ENCODE data around the gene MDC1. TPM values are rescaled to one million over a fixed set of nuclear protein-coding genes. Genes with fewer than 3 reads are reported as not detected.
A peak's percentile ranks its signal among the peaks of the same experiment; 100 is the strongest.

MDC1 gene
- total and polyA plus RNA-seq, 7 donors: 1.8 to 17.4 (median 5.4) TPM

GRCh38 chr6:30716879-30717128, 277 bp downstream of the MDC1 start:
- Histone ChIP-seq H3K9me3 (no peaks in the 10 kb centered on the region), H3K27ac (peak overlapping the region; percentile 90 to 96 (median 95)), H3K4me3 (peak overlapping the region; percentile 59 to 75 (median 68)), H3K36me3 (peaks cover 11 to 36% (median 17%) of the 10 kb centered on the region in 4 donors), H3K4me1 (peaks cover 0 to 31% (median 21%) of the 10 kb centered on the region in 4 donors), H3K27me3 (no peaks in the 10 kb centered on the region)
- DNase-seq: no peak
- TF ChIP-seq CTCF (IDR thresholded peaks at IDR 0.05) (no peak), POLR2A (IDR thresholded peaks at IDR 0.05) (no peak), POLR2AphosphoS5 (IDR thresholded peaks at IDR 0.05) (no peak), EP300 (IDR thresholded peaks at IDR 0.05) (no peak)
- intact Hi-C loops (cut with DNase I): loop anchor here (1.0 kb wide), 1 partner anchor 30 kb away; no protein-coding TSS in a partner anchor
- WGBS, 2 donors: 1 to 2% methylated on average over 8 of the region's 8 CpGs

DNA sequence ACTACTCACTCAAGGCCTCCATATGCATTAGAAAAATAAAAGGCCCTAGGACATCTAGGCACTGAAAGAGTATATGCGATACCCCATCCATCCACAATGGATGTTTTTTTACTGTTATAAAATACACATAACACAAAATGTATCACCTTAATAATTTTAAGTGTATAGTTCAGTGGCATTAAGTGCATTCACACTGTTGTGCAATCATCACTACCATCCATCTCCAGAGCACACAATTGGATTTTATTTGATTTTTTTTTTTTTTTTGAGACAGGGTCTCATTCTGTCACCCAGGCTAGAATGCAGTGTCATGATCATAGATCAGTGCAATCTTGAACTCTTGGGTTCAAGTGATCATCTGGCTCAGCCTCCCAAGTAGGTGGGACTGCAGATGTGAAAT, 2.8 kb downstream of the MDC1 start:
- intact Hi-C loops (cut with DNase I): no loop called here
- Histone ChIP-seq H3K36me3 (peaks cover 22 to 61% (median 24%) of the 10 kb centered on the region in 4 donors), H3K27me3 (no peaks in the 10 kb centered on the region), H3K4me1 (peaks cover 0 to 22% (median 13%) of the 10 kb centered on the region in 4 donors), H3K27ac (no peak overlapping the region), H3K4me3 (no peak overlapping the region), H3K9me3 (no peaks in the 10 kb centered on the region)
- TF ChIP-seq POLR2A (IDR thresholded peaks at IDR 0.05) (no peak), POLR2AphosphoS5 (IDR thresholded peaks at IDR 0.05) (no peak), EP300 (IDR thresholded peaks at IDR 0.05) (no peak), CTCF (IDR thresholded peaks at IDR 0.05) (no peak)
- WGBS, 2 donors: 98 to 100% methylated on average over 1 of the region's 1 CpG
- DNase-seq: no peak

- TF ChIP-seq POLR2A (IDR thresholded peaks at IDR 0.05) (no peak), EP300 (IDR thresholded peaks at IDR 0.05) (no peak), POLR2AphosphoS5 (IDR thresholded peaks at IDR 0.05) (no peak), CTCF (IDR thresholded peaks at IDR 0.05) (no peak)
- 84 to 91% methylated on average over 7 of the region's 7 CpGs for WGBS, 2 donors
- Histone ChIP-seq H3K27ac (no peak overlapping the region), H3K27me3 (no peaks in the 10 kb centered on the region), H3K36me3 (peaks cover 25 to 79% (median 28%) of the 10 kb centered on the region in 4 donors), H3K9me3 (no peaks in the 10 kb centered on the region), H3K4me3 (no peak overlapping the region), H3K4me1 (peaks cover 0 to 9% (median 3%) of the 10 kb centered on the region in 4 donors)
- intact Hi-C loops (cut with DNase I): no loop called here
- no peak for DNase-seq
Observed at GRCh38 chr6:30712441-30712945, 4.6 kb downstream of the MDC1 start.

DNA sequence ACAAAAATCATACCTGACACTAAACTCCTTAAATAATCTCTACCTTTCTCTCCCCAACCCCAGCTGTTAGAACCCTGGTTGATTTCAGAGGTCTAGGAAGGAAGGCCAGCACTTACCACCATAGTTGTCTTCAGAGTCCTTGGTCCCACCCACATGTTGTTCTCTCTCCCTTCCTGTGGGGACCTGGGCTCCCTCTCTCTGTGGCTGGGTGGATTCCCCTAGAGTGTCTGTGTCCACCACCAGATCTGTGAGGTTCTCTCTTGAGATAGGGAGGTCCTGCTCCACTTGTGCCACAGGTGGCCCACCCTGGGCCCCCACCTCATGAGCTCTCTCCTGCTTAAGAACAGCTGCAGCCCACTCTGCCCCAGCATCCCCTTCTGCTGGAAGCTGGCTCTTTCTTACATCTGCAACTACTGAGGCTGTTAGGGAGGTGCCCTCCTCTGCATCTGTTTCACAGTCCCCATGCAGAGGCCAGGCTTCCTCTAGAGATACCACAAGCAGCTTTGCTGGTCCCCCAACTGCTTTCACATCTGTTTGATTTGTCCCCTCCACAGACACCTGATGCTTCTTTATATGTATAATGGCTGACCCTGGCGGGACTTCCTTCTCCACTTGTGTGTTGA, 5.2 kb downstream of the MDC1 start:
- Histone ChIP-seq H3K9me3 (no peaks in the 10 kb centered on the region), H3K4me3 (no peak overlapping the region), H3K27me3 (no peaks in the 10 kb centered on the region), H3K4me1 (peaks cover 0 to 9% (median 3%) of the 10 kb centered on the region in 4 donors), H3K36me3 (peaks cover 25 to 85% (median 29%) of the 10 kb centered on the region in 4 donors), H3K27ac (no peak overlapping the region)
- TF ChIP-seq EP300 (IDR thresholded peaks at IDR 0.05) (no peak), POLR2A (IDR thresholded peaks at IDR 0.05) (no peak), POLR2AphosphoS5 (IDR thresholded peaks at IDR 0.05) (no peak), CTCF (IDR thresholded peaks at IDR 0.05) (no peak)
- intact Hi-C loops (cut with DNase I): no loop called here
- DNase-seq: no peak
- 76 to 89% methylated on average over 1 of the region's 1 CpG for WGBS, 2 donors

All from sigmoid colon (tissue), 7 donors.